Suprapubic skin (tissue), 4 donors: ENCODE measurements around the gene JPH2. TPM values are rescaled to one million over a fixed set of nuclear protein-coding genes. Genes with fewer than 3 reads are reported as not detected.

Experiments used
- DNase-seq, 2 donors: peaks; one replicate each; pipeline ENCODE4 v3.0.0-alpha.2; 2019; ENCODE audit warnings: low spot score in 2 of 2
- H3K27ac ChIP-seq: fragments of 200-600 bp; sonication (generic); one replicate; pipeline ENCODE4 v1.5.1; 2019
- H3K27me3 ChIP-seq: fragments of 200-600 bp; sonication (generic); one replicate; pipeline ENCODE4 v1.5.1; 2019
- H3K36me3 ChIP-seq: fragments of 200-600 bp; sonication (generic); one replicate; pipeline ENCODE4 v1.5.1; 2019
- H3K4me1 ChIP-seq: fragments of 200-600 bp; sonication (generic); one replicate; pipeline ENCODE4 v1.5.1; 2019
- H3K4me3 ChIP-seq: fragments of 200-600 bp; sonication (generic); one replicate; pipeline ENCODE4 v1.5.1; 2019; ENCODE audit warnings: mild to moderate bottlenecking
- H3K9me3 ChIP-seq: fragments of 200-600 bp; sonication (generic); one replicate; pipeline ENCODE4 v1.5.1; 2019
- CTCF ChIP-seq, 2 donors: fragments of 200-600 bp in 1 of 2; fragments of 450-650 bp in 1 of 2; sonication (generic) in 1 of 2; IDR thresholded peaks; one replicate each; pipeline ENCODE4 v1.5.1; 2016 to 2019; ENCODE audit warnings: antibody characterized with exemption in 2 of 2, mild to moderate bottlenecking in 1 of 2, moderate library complexity in 1 of 2
- EP300 ChIP-seq: sonication (generic); formaldehyde crosslinking; IDR thresholded peaks from one replicate; pipeline ENCODE4 v1.6.1; 2017; ENCODE audit warnings: antibody characterized with exemption
- POLR2A ChIP-seq, 2 donors: fragments of 450-650 bp; IDR thresholded peaks; one replicate each; pipeline ENCODE4 v1.6.1; 2017; ENCODE audit warnings: antibody characterized with exemption in 2 of 2, mild to moderate bottlenecking in 2 of 2, moderate library complexity in 2 of 2
- POLR2AphosphoS5 ChIP-seq, 3 donors: sonication (generic); formaldehyde crosslinking; IDR thresholded peaks; one replicate each; pipeline ENCODE4 v1.6.1; 2017; ENCODE audit warnings: antibody characterized with exemption in 3 of 3
- WGBS: methylation state at CpG from one replicate; pipeline ENCODE4 v1.1.5; 2018; 5-methylcytosine and 5-hydroxymethylcytosine counted together
- total RNA-seq, 4 donors: library from RNA; depleted of rRNA; stranded (reverse); fragments of >200 nt; gene quantifications; one replicate each; pipeline ENCODE4 v1.1.0, GENCODE V29; 2016

The JPH2 gene
- total RNA-seq, 4 donors from 2014 or later: 3.8 to 5.0 (median 4.5) TPM

GRCh38 chr20:44206132-44206531, 19.1 kb upstream of the JPH2 start:
- Histone ChIP-seq H3K27me3 (no peaks in the 10 kb centered on the region), H3K27ac (no peak overlapping the region), H3K36me3 (peaks cover 23% of the 10 kb centered on the region), H3K4me3 (no peak overlapping the region), H3K9me3 (no peaks in the 10 kb centered on the region), H3K4me1 (peaks cover 64% of the 10 kb centered on the region)
- TF ChIP-seq CTCF (IDR thresholded peaks at IDR 0.05) (no peak), POLR2A (IDR thresholded peaks at IDR 0.05) (no peak), POLR2AphosphoS5 (IDR thresholded peaks at IDR 0.05) (no peak), EP300 (no peak)
- DNase-seq: no peak

- no peaks in the 10 kb centered on the region for H3K27me3 ChIP-seq
- peak overlapping the region; percentile 55 for H3K27ac ChIP-seq
- H3K9me3 ChIP-seq: no peaks in the 10 kb centered on the region
- no peak overlapping the region for H3K4me3 ChIP-seq
- H3K4me1 ChIP-seq: peaks cover 63% of the 10 kb centered on the region
- WGBS: 81% methylated on average over 10 of the region's 10 CpGs
- no peak for DNase-seq
- H3K36me3 ChIP-seq: peaks cover 36% of the 10 kb centered on the region
- no peak for TF ChIP-seq EP300
- TF ChIP-seq CTCF (IDR thresholded peaks at IDR 0.05): no peak
- no peak for TF ChIP-seq POLR2AphosphoS5 (IDR thresholded peaks at IDR 0.05)
- TF ChIP-seq POLR2A (IDR thresholded peaks at IDR 0.05): no peak
Measured at GRCh38 chr20:44204832-44205215, 17.8 kb upstream of the JPH2 start.

GRCh38 chr20:44204156-44204831, 17.3 kb upstream of the JPH2 start:
- Histone ChIP-seq H3K4me1 (peaks cover 58% of the 10 kb centered on the region), H3K4me3 (no peak overlapping the region), H3K27me3 (no peaks in the 10 kb centered on the region), H3K9me3 (no peaks in the 10 kb centered on the region), H3K27ac (peak overlapping the region; percentile 55), H3K36me3 (peaks cover 41% of the 10 kb centered on the region)
- no peak for DNase-seq
- WGBS: 81% methylated on average over 4 of the region's 4 CpGs
- TF ChIP-seq POLR2A (IDR thresholded peaks at IDR 0.05) (no peak), CTCF (IDR thresholded peaks at IDR 0.05) (no peak), EP300 (no peak)

- peaks cover 53% of the 10 kb centered on the region for H3K36me3 ChIP-seq
- TF ChIP-seq POLR2AphosphoS5 (IDR thresholded peaks at IDR 0.05) (no peak), EP300 (no peak), POLR2A (IDR thresholded peaks at IDR 0.05) (no peak), CTCF (IDR thresholded peaks at IDR 0.05) (no peak)
- H3K9me3 ChIP-seq: no peaks in the 10 kb centered on the region
- H3K4me1 ChIP-seq: peaks cover 47% of the 10 kb centered on the region
- no peak for DNase-seq
- WGBS: 68% methylated on average over 2 of the region's 2 CpGs
- H3K4me3 ChIP-seq: no peak overlapping the region
- no peaks in the 10 kb centered on the region for H3K27me3 ChIP-seq
- no peak overlapping the region for H3K27ac ChIP-seq
Measured at GRCh38 chr20:44203161-44203560, 16.2 kb upstream of the JPH2 start.

GRCh38 chr20:44200983-44201382, 14.0 kb upstream of the JPH2 start:
- no peak for DNase-seq
- Histone ChIP-seq H3K4me1 (peaks cover 26% of the 10 kb centered on the region), H3K4me3 (no peak overlapping the region), H3K27me3 (no peaks in the 10 kb centered on the region), H3K36me3 (peaks cover 69% of the 10 kb centered on the region), H3K9me3 (no peaks in the 10 kb centered on the region), H3K27ac (no peak overlapping the region)
- WGBS: 65% methylated on average over 2 of the region's 2 CpGs
- TF ChIP-seq POLR2AphosphoS5 (IDR thresholded peaks at IDR 0.05): no peak
- no peak for TF ChIP-seq CTCF (IDR thresholded peaks at IDR 0.05)
- no peak for TF ChIP-seq EP300
- TF ChIP-seq POLR2A (IDR thresholded peaks at IDR 0.05): no peak
